NCI-H526 (cell line): ENCODE data around the gene RDH11.
"Not testable (repeated sequence)": the region's sequence is repeated elsewhere in the genome, so short reads cannot be mapped to it uniquely, and the experiment has no call there.

Experiments
- DNase-seq, 2 experiments: peaks; one replicate each; lab custom pipeline; 2025; lab: John Stamatoyannopoulos, UW

The RDH11 gene

GRCh38 chr14:67695394-67695949 lies at the start of gene RDH11:
Gene RDH11 (minus strand): TSS chr14:67695764. CDS start chr14:67695703, 61 bp downstream.
- peak; percentile 89 to 94 for DNase-seq

DNA sequence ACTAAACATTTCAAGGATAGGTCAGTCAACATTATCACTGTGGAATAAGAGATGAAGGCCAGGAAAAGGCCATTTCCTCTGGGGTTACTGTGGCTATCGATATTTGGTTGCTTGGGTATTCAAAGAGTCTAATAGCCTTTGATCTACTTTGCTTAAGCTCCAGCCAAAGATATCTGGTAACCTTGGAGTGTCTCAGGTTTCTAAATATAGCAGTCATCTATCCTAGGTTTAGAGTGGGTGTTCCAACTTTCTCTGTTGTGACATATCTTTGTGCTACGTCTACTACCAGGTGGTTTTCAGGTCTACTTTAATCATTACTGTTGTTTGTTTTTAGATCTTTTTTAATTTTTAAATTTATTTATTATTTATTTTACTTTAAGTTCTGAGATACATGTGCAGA lies 48.5 kb upstream of the RDH11 start:
- DNase-seq, result no peak

DNA sequence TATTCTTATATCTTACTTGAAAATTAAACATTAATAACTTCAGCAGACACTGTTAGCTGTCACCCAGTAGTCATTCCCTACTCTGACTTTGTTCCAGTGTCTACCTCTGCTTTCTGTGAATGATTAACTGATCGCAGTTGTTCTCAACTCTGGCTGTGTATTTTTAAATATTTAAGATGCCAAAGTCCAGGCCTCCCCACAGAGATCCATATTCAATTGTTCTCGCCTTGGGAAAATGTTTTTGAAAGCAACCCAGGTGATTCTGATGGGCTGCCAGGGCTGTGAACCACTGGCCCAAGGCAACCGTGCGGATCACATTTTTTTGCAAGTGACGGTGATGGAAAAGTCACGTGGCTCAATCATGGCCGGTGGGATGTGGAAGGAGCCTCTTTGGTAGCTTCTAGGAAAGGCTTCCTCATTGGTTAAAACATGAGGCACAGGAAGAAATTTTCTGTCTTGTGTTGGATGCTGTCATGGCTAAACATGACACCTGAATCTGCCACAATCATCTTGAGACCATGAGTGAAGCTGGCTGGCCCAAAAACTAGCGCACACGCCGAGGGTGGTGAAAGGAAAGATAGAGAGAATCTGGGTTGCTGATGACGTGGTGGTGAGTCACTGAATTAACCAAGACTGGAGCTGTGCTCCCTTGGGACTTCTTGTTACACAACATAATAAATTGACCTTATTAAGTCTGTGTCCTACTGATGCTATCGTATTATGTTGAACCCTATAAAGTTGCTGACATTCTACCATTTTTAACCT lies 43.4 kb upstream of the RDH11 start:
- peak; percentile 64 to 76 for DNase-seq

DNA sequence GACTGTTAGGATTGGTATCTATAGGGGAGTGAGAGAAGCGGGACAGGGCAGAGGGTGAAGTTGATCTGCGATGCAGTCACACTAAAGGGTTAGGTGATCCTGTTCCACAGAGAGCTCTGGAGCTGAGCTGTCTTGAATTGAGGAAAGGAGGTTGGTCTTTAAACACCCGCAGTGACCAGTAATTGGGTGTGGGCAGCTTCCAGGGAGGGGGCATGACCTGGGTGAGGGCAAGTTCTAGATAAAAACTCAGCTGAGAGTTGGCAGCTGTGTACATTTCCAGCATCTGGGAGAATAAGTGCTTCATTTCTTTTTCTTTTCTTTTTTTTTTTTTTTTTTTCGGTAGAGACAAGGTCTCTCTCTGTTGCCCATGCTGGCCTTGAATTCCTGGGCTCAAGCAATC lies 41.2 kb upstream of the RDH11 start:
- DNase-seq, result no peak

DNA sequence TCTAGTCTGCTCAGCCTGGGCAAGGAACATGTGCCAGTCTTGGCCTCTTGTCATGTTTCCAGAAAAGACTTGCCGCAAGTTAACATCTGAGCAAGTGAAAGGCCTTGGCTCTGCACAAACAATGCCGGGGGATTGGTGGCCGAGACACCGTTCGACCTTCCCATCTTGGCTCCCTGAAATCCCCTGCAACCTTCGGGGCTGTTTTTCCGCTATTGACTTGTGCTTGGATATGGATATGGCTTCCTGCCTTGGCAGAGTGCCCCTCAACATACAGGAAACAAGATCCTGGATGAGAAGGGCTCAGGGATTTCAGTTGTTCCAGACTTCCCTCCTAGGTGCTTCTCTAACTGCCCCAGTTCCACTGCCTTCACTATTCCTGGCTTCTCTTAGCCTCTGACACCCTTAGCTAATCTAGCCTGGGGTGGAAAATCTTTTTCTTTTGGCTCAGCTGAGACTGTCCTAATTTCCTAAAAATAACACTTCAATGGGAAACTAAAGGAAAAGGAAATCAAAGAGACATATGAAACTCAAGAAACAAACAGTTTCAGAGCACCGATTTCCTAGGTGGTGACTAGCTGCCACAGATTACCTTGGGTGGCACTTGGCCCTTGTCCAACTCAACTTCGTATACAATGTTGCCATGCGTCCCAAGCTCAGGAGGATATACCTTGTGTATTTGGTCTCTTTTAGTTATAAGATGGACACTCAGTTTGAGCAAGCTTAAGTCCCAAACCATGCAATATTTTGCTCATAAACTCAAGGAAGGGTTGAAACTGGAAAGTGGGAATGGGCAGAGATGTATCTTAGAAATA lies 40.0 kb upstream of the RDH11 start:
- no peak for DNase-seq

GRCh38 chr14:67734675-67735074 lies 39.1 kb upstream of the RDH11 start:
- no peak for DNase-seq

GRCh38 chr14:67733616-67734015 lies 38.1 kb upstream of the RDH11 start:
- no peak for DNase-seq

DNA sequence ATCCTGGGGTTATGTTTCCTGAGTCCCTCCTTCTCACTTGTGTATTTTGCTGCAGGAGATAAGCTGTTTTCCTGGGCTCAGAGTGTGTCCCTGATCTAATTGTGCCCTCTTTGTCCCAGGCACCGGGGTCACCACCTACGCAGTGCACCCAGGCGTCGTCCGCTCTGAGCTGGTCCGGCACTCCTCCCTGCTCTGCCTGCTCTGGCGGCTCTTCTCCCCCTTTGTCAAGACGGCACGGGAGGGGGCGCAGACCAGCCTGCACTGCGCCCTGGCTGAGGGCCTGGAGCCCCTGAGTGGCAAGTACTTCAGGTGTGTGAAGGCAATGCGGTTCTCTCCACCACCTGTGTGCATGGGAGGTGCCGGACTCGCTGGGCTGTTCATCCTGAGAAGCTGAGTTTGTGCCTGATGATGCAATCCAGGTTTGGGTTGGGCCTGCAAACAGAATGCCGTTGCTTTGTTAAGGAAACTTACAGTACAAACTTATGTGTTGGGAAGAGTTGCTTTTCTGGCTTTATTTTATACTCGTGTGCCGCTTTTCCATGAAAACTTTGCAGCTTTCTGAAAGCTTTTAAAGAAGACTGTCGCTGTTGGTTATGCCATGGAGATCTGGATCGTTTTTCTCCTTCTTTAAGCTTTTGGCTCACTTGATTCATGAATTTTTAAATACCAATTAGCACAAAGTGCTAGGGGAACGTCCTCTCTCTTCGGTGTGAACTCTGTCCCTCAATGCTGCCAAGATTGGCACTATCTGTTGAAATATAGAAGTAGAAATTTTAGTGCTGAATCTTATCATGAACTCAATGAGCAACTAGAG lies 33.7 kb upstream of the RDH11 start:
- no peak for DNase-seq

- DNase-seq, result no peak
These were observed 32.7 kb upstream of the RDH11 start for GRCh38 chr14:67728258-67728657.

- no peak for DNase-seq
These were observed 31.8 kb upstream of the RDH11 start for GRCh38 chr14:67727361-67727760.

GRCh38 chr14:67725171-67725570 lies 29.6 kb upstream of the RDH11 start:
- DNase-seq, result no peak

GRCh38 chr14:67722293-67722692 lies 26.7 kb upstream of the RDH11 start:
- DNase-seq, result peak; percentile 23 to 52

DNA sequence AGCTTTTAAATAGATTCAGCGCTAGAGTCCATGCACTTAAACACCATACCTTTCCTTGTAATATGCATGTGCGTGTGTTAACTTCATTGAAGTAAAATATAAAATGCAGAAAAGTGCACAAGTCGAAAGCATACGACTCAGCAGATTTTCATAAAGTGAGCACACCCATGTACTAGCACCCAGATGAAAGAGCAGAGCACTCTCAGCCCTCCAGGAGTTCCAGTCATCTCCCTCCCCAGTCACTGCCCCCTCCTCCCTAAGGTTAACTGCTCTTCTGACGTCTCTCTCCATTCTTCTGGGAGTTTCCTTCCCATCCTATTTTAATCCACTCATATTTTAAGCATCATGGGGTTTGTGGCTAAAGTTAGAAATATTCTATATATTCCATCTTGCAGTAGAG lies 26.3 kb upstream of the RDH11 start:
- no peak for DNase-seq

- DNase-seq, result peak in 1 of 2 experiments; percentile 11
These were observed 24.3 kb upstream of the RDH11 start for GRCh38 chr14:67719866-67720265.

- DNase-seq, result not testable (repeated sequence)
These were observed 23.8 kb upstream of the RDH11 start for GRCh38 chr14:67719385-67719784.

DNA sequence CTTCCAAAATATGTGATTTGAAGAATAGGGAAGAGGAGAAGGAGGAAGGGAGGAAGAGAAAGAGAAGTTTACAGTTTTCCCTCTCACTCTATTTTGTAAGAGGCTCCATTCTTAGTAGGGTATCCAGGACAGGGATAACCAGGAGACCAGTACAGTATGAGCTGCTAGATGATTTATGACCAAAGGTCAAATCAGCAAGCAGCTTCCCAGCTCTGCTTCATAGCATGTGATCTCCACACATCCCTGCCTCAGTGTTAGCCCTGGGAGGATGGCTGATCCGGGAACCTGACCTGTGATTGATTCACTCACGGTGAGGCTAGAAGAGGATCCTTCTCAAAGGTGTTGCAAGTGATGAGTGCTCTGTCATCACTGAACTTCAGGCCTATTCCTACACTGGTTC lies 22.7 kb upstream of the RDH11 start:
- no peak for DNase-seq

DNA sequence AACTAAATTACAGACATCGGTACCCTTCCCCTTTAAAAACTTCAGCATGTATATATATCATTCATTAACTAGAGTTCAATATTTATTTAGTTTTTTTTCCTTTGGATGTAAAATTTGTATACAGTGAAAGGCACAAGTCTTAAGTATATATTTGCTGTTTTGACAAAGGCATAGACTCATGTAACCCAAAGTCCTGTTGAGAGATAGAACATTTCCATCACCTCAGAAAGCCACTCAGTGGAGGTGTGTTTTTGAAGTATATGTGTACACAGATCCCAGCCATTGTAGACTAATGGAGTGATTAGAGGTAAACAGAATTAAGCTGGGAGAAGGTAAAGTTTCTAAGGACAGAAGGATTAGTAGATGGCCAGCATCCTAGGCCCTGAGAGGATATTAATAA lies 21.5 kb upstream of the RDH11 start:
- DNase-seq, result no peak

- DNase-seq, result no peak
These were observed 14.6 kb upstream of the RDH11 start for GRCh38 chr14:67710209-67710608.

- DNase-seq, result not testable (repeated sequence)
These were observed 14.2 kb upstream of the RDH11 start for GRCh38 chr14:67709796-67710195.

DNA sequence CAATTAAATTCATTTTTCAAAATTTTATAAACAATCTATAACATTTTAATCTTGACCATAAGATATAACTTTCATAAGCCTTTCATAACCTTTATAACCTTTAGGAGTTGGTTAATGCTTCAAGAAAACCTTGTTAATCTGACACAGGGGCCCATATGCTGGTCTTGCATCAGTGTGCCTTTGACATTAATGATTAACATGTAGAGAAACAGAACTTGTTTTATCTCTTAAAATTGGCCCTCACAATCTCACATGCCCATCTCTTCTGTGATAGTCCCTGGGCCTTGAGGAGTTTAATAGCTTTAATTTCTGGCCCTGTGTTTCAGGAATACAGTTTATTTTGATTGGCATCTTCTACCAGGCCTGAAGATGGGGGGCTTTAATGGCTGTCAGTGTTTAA lies 13.8 kb upstream of the RDH11 start:
- not testable (repeated sequence) for DNase-seq

DNA sequence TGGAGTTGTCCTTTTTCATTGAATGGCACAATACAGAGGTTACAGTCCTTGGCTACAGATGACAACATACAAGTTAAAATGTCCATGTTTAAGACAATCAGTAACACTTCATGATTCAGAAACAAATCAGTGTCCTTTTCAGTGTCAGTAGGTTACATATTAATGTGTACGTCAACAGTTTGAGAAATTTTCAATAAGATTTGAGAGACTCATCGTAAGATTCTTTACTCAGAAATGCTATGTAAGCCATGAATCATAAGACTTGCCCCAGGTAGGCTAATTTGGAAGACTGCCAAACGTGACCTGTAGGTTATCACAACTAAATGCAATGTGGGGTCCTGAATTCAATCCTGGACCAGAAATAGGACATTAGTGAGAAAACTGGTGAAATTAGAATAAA lies 9.6 kb upstream of the RDH11 start:
- no peak for DNase-seq

DNA sequence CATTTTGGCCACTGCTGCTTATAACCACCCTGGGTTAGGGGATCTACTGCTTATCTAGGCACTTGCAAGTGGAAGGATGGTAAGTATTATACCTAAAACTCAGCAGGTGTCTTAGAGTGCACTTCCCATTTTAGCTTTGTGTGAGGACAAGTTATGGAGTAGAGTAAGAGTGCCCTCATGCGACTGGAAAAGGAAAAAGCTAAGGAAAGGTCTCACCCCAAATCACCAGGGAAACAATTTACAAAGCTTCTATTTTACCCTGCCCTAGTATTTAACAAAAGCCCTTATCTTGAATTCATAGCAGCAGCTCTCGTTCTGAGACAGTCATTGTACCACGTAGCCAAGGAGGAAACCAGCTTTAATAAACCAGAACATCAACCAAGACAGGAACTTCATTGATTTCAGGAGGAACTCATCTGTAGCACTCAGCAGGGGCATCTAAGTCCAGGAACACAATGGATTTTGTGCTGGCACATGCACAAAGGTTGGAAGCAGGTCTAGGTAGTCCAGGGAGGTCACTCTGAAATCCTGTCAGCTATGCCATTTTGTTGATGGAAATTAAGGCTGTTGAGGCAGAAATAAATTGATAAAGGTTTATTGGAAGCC lies 9.0 kb upstream of the RDH11 start:
- DNase-seq, result peak; percentile 21 to 66
